Measurements from ENCODE around the gene DICER1.

GRCh38 chr14:95199298-95199983 lies 42.1 kb upstream of the DICER1 start:
- TF ChIP-seq EZH2phosphoT487 (IDR thresholded peaks at IDR 0.05; ENCODE audit: unreplicated experiment) (no peak), CTCF (conservative IDR thresholded peaks at IDR 0.05; ENCODE audit: low read depth in 2 of 2) (no peak), JUNB (IDR thresholded peaks at IDR 0.05; ENCODE audit: unreplicated experiment) (no peak)
- TF ChIP-seq, protein P1, sequence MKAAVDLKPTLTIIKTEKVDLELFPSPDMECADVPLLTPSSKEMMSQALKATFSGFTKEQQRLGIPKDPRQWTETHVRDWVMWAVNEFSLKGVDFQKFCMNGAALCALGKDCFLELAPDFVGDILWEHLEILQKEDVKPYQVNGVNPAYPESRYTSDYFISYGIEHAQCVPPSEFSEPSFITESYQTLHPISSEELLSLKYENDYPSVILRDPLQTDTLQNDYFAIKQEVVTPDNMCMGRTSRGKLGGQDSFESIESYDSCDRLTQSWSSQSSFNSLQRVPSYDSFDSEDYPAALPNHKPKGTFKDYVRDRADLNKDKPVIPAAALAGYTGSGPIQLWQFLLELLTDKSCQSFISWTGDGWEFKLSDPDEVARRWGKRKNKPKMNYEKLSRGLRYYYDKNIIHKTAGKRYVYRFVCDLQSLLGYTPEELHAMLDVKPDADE (IDR thresholded peaks at IDR 0.05): no peak
